ENCODE results near the gene FAM234B. TPM values are rescaled to one million over a fixed set of nuclear protein-coding genes. Genes with fewer than 3 reads are reported as not detected.

Gene FAM234B
- total and polyA plus RNA-seq, 2 experiments from 2014 or later, result 0.66 to 4.1 TPM

DNA sequence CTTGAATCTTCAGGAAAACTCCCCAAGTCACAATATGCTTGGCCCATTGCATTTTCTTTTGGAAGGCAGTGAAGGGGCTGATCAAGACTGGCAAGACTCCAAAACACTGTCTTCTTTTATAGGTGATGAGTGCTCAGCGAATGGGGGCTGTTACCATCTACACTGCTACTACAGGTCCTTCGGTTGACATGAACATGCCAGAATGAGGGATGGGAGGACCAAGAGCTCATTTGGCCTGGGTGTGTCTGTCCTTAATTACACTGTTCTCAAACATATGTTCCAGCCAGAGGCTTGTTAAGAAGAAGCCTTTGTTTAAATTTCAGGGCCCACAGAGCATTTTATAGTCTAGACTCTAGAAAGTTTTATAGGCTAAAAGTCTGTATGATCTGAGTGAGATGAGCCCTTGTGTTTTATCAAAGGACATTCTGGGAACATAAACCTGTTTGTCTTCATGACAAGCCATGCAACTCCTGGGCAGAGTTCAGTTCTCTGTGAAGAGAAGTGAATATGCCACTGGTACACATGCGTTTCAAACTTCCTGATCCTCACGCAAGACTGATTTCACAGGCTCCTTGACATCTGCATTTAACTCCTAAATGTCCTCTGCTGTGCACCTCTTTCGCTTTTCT is 4.7 kb upstream of the FAM234B start:
- H3K4me1 ChIP-seq (ENCODE audit: insufficient read depth), result peaks cover 16% of the 10 kb centered on the region
- WGBS (ENCODE audit: low lambda C conversion rate, missing lambda C conversion rate), result 44% methylated on average over 5 of the region's 5 CpGs

DNA sequence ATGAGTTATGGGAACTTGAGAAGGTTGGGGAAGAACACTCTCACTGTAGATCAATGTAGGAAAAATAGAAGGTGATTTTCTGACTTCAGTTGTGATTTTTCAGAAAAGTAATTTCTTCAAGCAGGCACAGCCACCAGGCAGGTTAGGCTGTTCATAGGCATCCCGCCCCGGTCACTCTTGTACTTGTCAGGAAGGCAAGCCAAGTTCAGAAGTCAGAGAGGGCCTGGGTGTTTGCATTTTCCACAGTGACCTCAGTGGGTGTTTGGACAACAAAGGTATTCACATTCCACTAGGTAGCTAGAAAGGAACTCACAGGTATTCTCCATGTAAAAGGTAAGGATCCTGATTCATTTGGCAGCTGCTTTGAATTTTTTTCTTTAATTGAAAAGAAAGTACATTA is 3.0 kb upstream of the FAM234B start:
- DNase-seq (ENCODE audit: low spot score), result no peak
- Histone ChIP-seq H4K20me1 (ENCODE audit: insufficient read depth, poor library complexity, severe bottlenecking) (no peaks in the 10 kb centered on the region), H3K79me2 (peaks cover 3% of the 10 kb centered on the region), H3K27me3 (no peaks in the 10 kb centered on the region), H3K4me2 (no peak overlapping the region), H2AFZ (no peak overlapping the region), H3K36me3 (replicated peaks; ENCODE audit: insufficient read depth, low read depth) (no peaks in the 10 kb centered on the region), H3K27ac (no peak overlapping the region), H3K9me2 (replicated peaks; ENCODE audit: insufficient read depth) (no peaks in the 10 kb centered on the region), H3K9me3 (ENCODE audit: low read depth) (no peaks in the 10 kb centered on the region), H3K4me1 (ENCODE audit: insufficient read depth) (peaks cover 16% of the 10 kb centered on the region), H3K4me3 (no peak overlapping the region)
- WGBS (ENCODE audit: low lambda C conversion rate, missing lambda C conversion rate), result 86% methylated on average over 2 of the region's 2 CpGs
- TF ChIP-seq EZH2phosphoT487 (IDR thresholded peaks at IDR 0.05; ENCODE audit: low read depth, severe bottlenecking, unreplicated experiment) (no peak), EZH2 (IDR thresholded peaks at IDR 0.05; ENCODE audit: borderline replicate concordance) (no peak)
- TF ChIP-seq, protein P1, sequence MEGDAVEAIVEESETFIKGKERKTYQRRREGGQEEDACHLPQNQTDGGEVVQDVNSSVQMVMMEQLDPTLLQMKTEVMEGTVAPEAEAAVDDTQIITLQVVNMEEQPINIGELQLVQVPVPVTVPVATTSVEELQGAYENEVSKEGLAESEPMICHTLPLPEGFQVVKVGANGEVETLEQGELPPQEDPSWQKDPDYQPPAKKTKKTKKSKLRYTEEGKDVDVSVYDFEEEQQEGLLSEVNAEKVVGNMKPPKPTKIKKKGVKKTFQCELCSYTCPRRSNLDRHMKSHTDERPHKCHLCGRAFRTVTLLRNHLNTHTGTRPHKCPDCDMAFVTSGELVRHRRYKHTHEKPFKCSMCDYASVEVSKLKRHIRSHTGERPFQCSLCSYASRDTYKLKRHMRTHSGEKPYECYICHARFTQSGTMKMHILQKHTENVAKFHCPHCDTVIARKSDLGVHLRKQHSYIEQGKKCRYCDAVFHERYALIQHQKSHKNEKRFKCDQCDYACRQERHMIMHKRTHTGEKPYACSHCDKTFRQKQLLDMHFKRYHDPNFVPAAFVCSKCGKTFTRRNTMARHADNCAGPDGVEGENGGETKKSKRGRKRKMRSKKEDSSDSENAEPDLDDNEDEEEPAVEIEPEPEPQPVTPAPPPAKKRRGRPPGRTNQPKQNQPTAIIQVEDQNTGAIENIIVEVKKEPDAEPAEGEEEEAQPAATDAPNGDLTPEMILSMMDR (IDR thresholded peaks at IDR 0.05; ENCODE audit: poor library complexity), result no peak

More for the DNA sequence above, 4.7 kb upstream of the FAM234B start:
- peak; percentile 38 for DNase-seq (ENCODE audit: low spot score)
- Histone ChIP-seq H3K9me2 (replicated peaks; ENCODE audit: insufficient read depth) (no peaks in the 10 kb centered on the region), H2AFZ (no peak overlapping the region), H3K27ac (peak overlapping the region; percentile 59), H3K9me3 (ENCODE audit: low read depth) (no peaks in the 10 kb centered on the region), H3K4me2 (peak overlapping the region; percentile 30), H3K79me2 (no peaks in the 10 kb centered on the region), H3K36me3 (replicated peaks; ENCODE audit: insufficient read depth, low read depth) (no peaks in the 10 kb centered on the region), H3K4me3 (no peak overlapping the region), H4K20me1 (ENCODE audit: insufficient read depth, poor library complexity, severe bottlenecking) (no peaks in the 10 kb centered on the region), H3K27me3 (no peaks in the 10 kb centered on the region)
- TF ChIP-seq EZH2phosphoT487 (IDR thresholded peaks at IDR 0.05; ENCODE audit: low read depth, severe bottlenecking, unreplicated experiment) (no peak), EZH2 (IDR thresholded peaks at IDR 0.05; ENCODE audit: borderline replicate concordance) (no peak)
- TF ChIP-seq, protein P1 (IDR thresholded peaks at IDR 0.05; ENCODE audit: poor library complexity), result no peak

GRCh38 chr12:13042666-13043230 is 1.4 kb upstream of the FAM234B start:
- Histone ChIP-seq H3K27me3 (no peaks in the 10 kb centered on the region), H3K36me3 (replicated peaks; ENCODE audit: insufficient read depth, low read depth) (no peaks in the 10 kb centered on the region), H3K9me3 (ENCODE audit: low read depth) (no peaks in the 10 kb centered on the region), H3K4me3 (no peak overlapping the region), H3K4me1 (ENCODE audit: insufficient read depth) (peaks cover 19% of the 10 kb centered on the region), H3K27ac (no peak overlapping the region), H3K79me2 (peaks cover 3% of the 10 kb centered on the region), H2AFZ (no peak overlapping the region), H3K4me2 (no peak overlapping the region), H3K9me2 (replicated peaks; ENCODE audit: insufficient read depth) (no peaks in the 10 kb centered on the region), H4K20me1 (ENCODE audit: insufficient read depth, poor library complexity, severe bottlenecking) (no peaks in the 10 kb centered on the region)
- WGBS (ENCODE audit: low lambda C conversion rate, missing lambda C conversion rate), result 55% methylated on average over 4 of the region's 4 CpGs
- TF ChIP-seq EZH2 (IDR thresholded peaks at IDR 0.05; ENCODE audit: borderline replicate concordance) (no peak), EZH2phosphoT487 (IDR thresholded peaks at IDR 0.05; ENCODE audit: low read depth, severe bottlenecking, unreplicated experiment) (no peak)
- TF ChIP-seq, protein P1 (IDR thresholded peaks at IDR 0.05; ENCODE audit: poor library complexity), result no peak
- no peak for DNase-seq (ENCODE audit: low spot score)
